HG03064 (cell line): Measurements from ENCODE around the gene SYT11.

Experiments
- ATAC-seq: cut with Tn5 transposase; IDR thresholded peaks from one replicate; pipeline ENCODE4 v1.9.1; 2021; ENCODE audit warnings: low read depth; ENCODE audit not compliant: unreplicated experiment

SYT11 gene

GRCh38 chr1:155859881-155860871 is 809 bp downstream of the SYT11 start:
- ATAC-seq = no peak

- no peak for ATAC-seq
Measured at GRCh38 chr1:155860970-155861510, 1.7 kb downstream of the SYT11 start.

- ATAC-seq = no peak
Measured at GRCh38 chr1:155861896-155862295, 2.5 kb downstream of the SYT11 start.

DNA sequence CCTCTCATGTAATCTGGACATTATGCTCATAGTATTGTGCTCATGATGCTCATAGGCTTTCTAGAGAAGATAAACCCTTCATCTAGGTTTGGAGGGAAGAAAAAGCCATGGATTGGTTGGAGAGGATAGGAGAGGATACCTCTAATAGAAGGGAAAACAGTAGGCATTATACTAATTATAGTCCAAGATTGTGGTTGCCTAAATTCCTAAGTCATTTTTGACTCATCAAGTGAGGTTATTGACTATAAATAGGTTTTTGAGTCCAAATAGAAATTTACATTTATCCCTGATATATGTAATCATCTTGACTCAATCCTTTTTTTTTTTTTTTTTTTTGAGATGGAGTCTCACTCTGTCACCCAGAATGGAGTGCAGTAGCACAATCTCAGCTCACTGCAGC is 5.0 kb downstream of the SYT11 start:
- ATAC-seq = no peak

DNA sequence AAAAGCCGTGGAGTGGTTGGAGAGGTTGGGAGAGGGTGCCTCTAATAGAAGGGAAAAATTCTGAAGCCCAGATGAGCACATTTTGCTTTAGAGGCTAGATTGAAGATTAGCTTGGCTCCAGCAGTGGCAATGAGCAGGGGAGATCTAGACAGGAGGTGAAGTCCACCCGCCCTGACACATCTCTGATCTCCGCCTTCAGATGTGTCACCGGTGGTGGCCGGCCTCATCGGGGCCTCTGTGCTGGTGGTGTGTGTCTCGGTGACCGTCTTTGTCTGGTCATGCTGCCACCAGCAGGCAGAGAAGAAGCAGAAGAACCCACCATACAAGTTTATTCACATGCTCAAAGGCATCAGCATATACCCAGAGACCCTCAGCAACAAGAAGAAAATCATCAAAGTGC is 8.4 kb downstream of the SYT11 start:
- ATAC-seq = no peak

- ATAC-seq = no peak
Measured at GRCh38 chr1:155871390-155871789, 12.0 kb downstream of the SYT11 start.

DNA sequence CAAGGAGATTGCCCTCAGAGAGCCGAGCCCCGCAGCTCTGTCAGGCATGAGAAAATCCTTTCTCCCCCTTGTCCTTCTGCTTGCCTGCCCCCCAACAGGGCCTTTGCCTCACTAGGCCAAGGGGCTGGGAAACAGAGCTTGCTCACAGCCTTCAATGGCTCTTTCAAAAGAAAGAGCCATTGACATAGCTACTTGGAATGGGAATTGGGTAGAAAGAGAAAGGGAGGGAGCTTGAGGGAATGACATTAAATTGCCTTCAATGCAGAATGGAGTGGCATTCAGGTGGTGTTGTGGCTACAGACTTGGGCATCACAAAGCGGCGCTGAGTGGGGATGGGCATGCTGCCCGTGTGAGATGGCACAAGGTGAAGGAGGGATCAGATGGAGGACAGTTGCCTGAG is 13.2 kb downstream of the SYT11 start:
- ATAC-seq = no peak

DNA sequence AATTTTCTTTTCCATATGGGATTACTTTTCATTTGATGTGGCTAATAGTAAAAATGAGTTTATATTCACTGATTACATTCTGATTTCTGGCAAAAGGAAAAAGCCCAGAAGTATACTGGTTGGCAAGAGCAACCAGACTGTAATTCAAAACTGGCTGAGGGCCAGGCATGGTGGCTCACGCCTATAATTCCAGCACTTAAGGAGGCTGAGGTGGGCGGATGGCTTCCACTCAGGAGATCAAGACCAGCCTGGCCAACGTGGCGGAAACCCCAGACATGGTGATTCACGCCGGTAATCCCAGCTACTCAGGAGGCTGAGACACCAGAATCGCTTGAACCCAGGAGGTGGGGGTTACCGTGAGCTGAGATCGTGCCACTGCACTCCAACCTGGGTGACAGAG is 14.5 kb downstream of the SYT11 start:
- ATAC-seq = no peak

GRCh38 chr1:155877945-155878344 is 18.6 kb downstream of the SYT11 start:
- no peak for ATAC-seq

DNA sequence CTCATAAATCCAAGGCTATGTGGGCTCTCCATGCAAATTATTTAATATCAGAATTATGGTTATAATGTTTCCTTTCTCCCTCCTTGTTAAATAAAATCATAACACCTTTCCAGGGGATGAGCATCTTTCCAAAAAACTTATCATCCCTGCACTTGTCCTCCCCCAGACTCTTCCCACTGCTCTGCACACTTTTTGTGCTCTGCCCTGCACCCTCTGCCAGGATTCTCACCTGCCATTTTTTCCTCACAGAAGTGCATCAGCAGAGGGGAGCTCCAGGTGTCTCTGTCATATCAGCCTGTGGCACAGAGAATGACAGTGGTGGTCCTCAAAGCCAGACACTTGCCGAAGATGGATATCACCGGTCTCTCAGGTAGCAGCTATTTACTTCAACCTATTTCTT is 20.9 kb downstream of the SYT11 start:
- no peak for ATAC-seq

GRCh38 chr1:155880950-155881349 is 21.6 kb downstream of the SYT11 start:
- no peak for ATAC-seq

- no peak for ATAC-seq
Measured at GRCh38 chr1:155882235-155882634, 22.9 kb downstream of the SYT11 start.

- ATAC-seq = no peak
Measured at GRCh38 chr1:155882766-155883165, 23.4 kb downstream of the SYT11 start.

DNA sequence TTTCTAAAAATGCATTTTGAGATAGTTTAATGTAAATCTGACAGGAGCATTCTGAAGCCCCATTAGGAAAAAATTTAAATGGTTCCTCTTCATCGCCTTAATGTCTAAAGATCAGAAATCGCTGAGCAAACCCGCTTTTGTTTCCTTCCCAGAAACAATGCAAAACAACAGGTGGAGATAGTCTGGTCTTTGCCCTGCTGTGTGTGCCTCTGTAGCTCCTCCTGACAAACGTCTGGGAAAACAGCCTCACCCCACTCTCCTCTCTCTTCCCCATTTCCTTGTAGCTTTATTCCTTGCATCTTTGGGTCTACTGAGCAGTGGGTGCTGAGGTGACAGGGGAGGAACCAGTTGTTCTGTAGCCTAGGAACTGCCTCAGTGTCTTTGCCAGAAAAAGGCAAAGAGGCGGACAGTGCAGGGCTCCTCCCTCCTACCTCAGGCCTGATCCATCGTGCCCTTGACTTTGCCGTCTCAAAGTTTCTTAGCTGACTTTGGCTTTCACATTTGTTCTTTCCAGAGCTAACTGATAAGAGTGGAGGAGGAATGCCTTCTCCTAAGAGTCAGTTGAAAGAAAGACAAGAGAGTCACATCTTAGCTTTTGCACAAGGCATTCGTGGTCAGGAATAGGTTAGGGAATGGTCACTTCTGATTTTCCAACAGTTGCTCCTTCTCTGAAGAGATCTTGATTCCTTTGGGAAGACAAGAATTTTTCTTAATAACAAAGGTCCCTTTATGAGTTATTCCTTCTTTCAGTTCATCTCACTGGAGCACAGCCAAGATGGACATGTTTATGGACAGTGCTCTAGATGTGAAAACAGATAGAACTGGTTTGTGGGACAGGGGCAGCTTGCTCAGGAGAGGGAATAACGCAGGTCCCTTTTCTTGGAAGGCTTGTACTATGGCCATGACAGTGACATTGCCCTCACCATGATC is 24.9 kb downstream of the SYT11 start:
- no peak for ATAC-seq

- no peak for ATAC-seq
Measured at GRCh38 chr1:155884982-155885381, 25.6 kb downstream of the SYT11 start.

GRCh38 chr1:155888481-155888880 is 29.1 kb downstream of the SYT11 start:
- no peak for ATAC-seq

GRCh38 chr1:155889566-155889965 is 30.2 kb downstream of the SYT11 start:
- no peak for ATAC-seq

GRCh38 chr1:155890251-155890650 is 30.9 kb downstream of the SYT11 start:
- ATAC-seq = no peak

- no peak for ATAC-seq
Measured at GRCh38 chr1:155892796-155893195, 33.4 kb downstream of the SYT11 start.

DNA sequence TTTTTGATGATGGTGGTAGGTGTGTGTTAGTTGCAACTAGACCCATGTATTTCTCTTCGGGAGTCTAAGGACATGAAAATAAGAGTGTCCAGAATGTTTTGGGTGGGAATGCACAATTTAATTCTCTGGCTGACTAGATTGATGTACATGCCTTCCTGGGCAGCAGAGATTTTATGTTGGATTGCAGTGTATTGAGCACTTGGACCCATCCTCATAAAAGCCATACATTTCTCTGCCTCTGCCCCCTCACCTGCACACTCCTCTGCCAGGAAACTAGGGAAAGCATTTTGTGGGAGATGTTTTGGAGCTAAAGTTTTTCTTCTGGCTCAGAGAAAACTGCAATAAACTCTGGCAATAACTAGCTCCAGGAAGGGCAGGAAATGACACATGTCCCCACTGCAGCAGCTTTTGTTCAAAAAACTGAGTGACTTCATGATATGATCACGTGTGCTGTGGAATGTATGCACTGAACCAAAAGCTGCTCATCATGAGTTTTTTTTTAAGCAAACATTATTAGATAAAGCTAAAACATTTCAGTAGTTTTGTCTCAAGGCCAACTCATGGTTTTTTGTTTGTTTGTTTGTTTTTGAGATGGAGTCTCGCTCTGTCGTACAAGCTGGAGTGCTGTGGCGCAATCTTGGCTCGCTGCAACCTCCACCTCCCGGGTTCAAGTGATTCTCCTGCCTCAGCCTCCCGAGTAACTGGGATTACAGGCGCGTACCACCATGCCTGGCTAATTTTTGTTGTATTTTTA is 34.2 kb downstream of the SYT11 start:
- no peak for ATAC-seq
